Measurements from ENCODE around the gene CTU2.

- TF ChIP-seq CTCF (IDR thresholded peaks at IDR 0.05; ENCODE audit: poor library complexity) (no peak), EZH2 (IDR thresholded peaks at IDR 0.05; ENCODE audit: borderline replicate concordance) (no peak), EZH2phosphoT487 (IDR thresholded peaks at IDR 0.05; ENCODE audit: low read depth, severe bottlenecking, unreplicated experiment) (no peak)
These were observed 8.4 kb downstream of the CTU2 start for GRCh38 chr16:88714420-88715302.

Measured in hepatocyte (in vitro differentiated cells).